GM21825 (cell line): ENCODE results near the gene RAMACL.

Experiments used
- ATAC-seq: cut with Tn5 transposase; IDR thresholded peaks from one replicate; pipeline ENCODE4 v1.9.1; 2021; ENCODE audit warnings: mild to moderate bottlenecking, moderate library complexity; ENCODE audit not compliant: unreplicated experiment

The RAMACL gene

DNA sequence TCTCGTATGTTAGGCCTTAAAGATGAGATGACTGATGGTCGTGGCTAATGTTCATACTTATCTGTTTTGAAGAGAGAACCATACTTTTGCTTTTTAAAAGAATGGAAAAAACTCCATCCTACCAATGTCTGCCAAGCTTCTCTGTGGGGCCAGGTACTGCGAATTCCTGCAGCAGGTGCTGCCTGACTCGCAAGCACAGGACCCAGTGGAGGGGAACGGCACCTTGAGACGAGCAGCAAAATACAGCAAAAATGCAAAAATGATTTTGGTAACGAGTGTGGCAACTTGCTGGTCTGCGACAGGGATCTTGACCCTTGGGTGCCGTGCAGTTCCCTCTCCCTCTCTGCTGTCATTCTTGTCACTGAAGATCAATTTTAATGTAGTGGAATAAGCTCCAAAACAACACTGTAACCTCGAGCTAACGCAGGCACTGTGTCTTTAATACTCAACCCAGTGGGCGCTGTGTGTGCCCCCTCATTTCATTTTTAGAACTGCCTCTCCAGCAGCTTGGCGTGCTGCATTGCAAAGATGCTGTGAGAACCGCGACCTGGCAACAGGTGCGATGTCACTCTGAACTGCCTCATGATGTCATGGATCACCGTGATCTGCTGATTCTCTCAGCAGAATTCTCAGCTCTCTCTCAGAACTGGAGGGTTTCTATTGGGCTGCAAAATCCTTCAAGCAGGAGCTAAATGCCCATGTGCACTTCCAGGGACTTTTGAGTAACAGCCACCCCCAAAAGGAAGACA lies 51.6 kb downstream of the RAMACL start:
- ATAC-seq, result no peak

DNA sequence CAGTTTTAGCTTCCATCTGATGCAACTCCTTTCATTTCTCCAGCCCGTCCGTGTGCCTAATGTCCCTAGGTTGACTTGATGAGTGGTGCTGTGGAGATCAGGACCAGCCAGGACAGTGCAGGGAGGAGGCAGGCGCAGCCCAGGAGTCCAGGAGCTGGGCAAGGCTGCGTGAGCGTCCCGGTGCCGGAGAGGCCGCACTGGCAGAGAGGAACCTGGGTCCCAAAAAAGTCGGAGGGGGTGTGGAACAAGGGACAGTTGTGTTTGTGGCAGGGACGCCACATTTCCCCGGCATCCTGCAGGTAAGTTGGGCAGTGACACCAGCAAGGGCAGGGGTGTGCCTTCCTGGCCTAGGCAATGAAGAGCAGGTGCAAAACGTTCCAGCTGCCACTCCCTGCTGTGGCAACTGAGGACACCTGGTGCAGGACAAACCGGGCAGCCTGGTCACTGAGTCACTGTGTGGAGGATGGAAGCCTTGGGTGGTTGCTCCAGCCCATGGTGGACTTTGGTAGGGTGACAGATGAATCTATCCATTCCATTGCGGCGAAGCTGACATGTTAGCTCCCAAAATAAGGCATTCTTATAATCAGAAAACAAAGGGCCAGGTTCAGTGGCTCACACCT lies 53.2 kb downstream of the RAMACL start:
- ATAC-seq, result no peak
